ENCODE data around the gene METTL18. TPM values are rescaled to one million over a fixed set of nuclear protein-coding genes. Genes with fewer than 3 reads are reported as not detected.

The METTL18 gene
- total RNA-seq: 10 to 100 TPM in 1 of 2 experiments, 1 to 10 TPM in 1; 8.7 to 10.8 TPM

GRCh38 chr1:169794530-169795416, at the start of gene METTL18:
TSS of gene METTL18 (minus strand) at chr1:169794907. CDS start at chr1:169793695, 1,212 bp downstream.
- Mint-ChIP-seq H3K9me3 (no peaks in the 10 kb centered on the region), H3K4me1 (ENCODE audit: low read depth) (peaks cover 45% of the 10 kb centered on the region), H3K4me3 (peak within 1 kb of the TSS; percentile 89), H3K36me3 (ENCODE audit: low read depth) (peaks cover 52% of the 10 kb centered on the region), H3K27me3 (no peaks in the 10 kb centered on the region), H3K27ac (peak within 1 kb of the TSS; percentile 98)
- intact Hi-C loops (cut with micrococcal nuclease): loop anchor here (10.0 kb wide), 1 partner anchor 100 kb away; the partner anchor contains the start of gene SCYL3
- ATAC-seq (peak; percentile 98), DNase-seq (peak; percentile 96)
- ChIA-PET CTCF (interaction anchor here (1.2 to 4.7 kb wide), 9 partner anchors 9 to 256 kb away, joined by 3 to 24 read pairs (median 4); partner anchors contain the start of genes F5 and SCYL3), POLR2A (interaction anchor here (0.6 to 1.8 kb wide), 16 partner anchors 9 to 1242 kb away, joined by 3 to 11 read pairs (median 4); partner anchors contain the start of gene SCYL3)
- TF ChIP-seq CTCF (IDR thresholded peaks at IDR 0.05): peak; percentile 49

- H3K27me3 Mint-ChIP-seq: no peaks in the 10 kb centered on the region
- CTCF ChIA-PET: no interaction called here
- TF ChIP-seq CTCF (IDR thresholded peaks at IDR 0.05): no peak
- peaks cover 23% of the 10 kb centered on the region for H3K9me3 Mint-ChIP-seq
- POLR2A ChIA-PET: no interaction called here
- intact Hi-C loops (cut with micrococcal nuclease): no loop called here
- ATAC-seq (no peak), DNase-seq (no peak)
- no peak overlapping the region for H3K27ac Mint-ChIP-seq
- H3K36me3 Mint-ChIP-seq (ENCODE audit: low read depth): peaks cover 76% of the 10 kb centered on the region
- H3K4me1 Mint-ChIP-seq (ENCODE audit: low read depth): no peaks in the 10 kb centered on the region
- H3K4me3 Mint-ChIP-seq: no peak overlapping the region
Observed at GRCh38 chr1:169838942-169839341, 44.2 kb upstream of the METTL18 start.

- no peaks in the 10 kb centered on the region for H3K27me3 Mint-ChIP-seq
- CTCF ChIA-PET: no interaction called here
Observed at GRCh38 chr1:169836198-169836597, 41.5 kb upstream of the METTL18 start.

DNA sequence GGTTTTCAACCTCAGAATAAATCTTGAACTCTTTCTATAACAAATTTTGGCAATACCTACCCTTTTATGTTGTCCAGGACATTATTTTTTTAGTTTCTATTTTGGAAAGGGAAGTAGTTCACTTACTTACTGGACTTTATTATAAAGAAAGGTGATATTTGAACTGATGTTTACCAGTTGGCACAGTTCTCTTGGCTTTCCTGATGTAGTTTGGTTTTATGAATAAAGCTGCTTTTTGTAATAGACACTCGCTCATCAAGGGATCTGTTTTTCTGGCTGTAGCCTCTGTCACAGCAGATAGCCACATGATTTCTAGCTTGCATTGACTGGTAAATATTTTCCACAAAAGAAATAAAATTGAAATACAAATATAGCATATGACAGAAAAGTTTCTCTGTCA, 40.9 kb upstream of the METTL18 start:
- Mint-ChIP-seq H3K27me3 (no peaks in the 10 kb centered on the region), H3K27ac (no peak overlapping the region), H3K9me3 (peaks cover 15% of the 10 kb centered on the region), H3K4me1 (ENCODE audit: low read depth) (no peaks in the 10 kb centered on the region), H3K4me3 (no peak overlapping the region), H3K36me3 (ENCODE audit: low read depth) (peaks cover 67% of the 10 kb centered on the region)
- no peak for TF ChIP-seq CTCF (IDR thresholded peaks at IDR 0.05)
- no peak for DNase-seq
- ATAC-seq: no peak
- ChIA-PET CTCF (no interaction called here), POLR2A (no interaction called here)
- intact Hi-C loops (cut with micrococcal nuclease): no loop called here

More at GRCh38 chr1:169836198-169836597, 41.5 kb upstream of the METTL18 start:
- no peak for TF ChIP-seq CTCF (IDR thresholded peaks at IDR 0.05)
- ATAC-seq: no peak
- intact Hi-C loops (cut with micrococcal nuclease): no loop called here
- Mint-ChIP-seq H3K27ac (no peak overlapping the region), H3K4me3 (no peak overlapping the region), H3K36me3 (ENCODE audit: low read depth) (peaks cover 68% of the 10 kb centered on the region), H3K9me3 (peaks cover 20% of the 10 kb centered on the region), H3K4me1 (ENCODE audit: low read depth) (no peaks in the 10 kb centered on the region)
- DNase-seq: no peak
- POLR2A ChIA-PET: no interaction called here

DNA sequence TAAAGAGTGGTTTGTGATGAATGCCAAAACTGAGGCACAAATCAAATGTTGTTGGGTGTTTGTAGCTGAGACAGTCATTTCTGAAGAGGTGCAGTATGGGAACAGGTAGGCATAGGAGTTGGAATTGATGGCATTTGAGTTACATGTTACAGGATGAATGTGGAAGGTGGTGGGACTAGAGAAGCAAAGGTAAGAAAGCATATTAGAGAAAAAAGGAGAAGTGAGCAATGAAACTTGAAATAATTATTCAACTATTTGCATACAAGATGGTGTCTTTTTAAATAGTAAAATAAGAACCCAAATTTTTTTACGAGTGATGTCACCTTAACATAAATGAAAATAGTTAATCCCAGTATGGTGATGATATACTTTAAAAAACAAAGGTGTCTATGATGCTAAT, 40.2 kb upstream of the METTL18 start:
- Mint-ChIP-seq H3K9me3 (peaks cover 11% of the 10 kb centered on the region), H3K27me3 (no peaks in the 10 kb centered on the region), H3K4me3 (no peak overlapping the region), H3K4me1 (ENCODE audit: low read depth) (no peaks in the 10 kb centered on the region), H3K36me3 (ENCODE audit: low read depth) (peaks cover 63% of the 10 kb centered on the region), H3K27ac (no peak overlapping the region)
- ChIA-PET CTCF (no interaction called here), POLR2A (interaction anchor here (0.7 kb wide), 1 partner anchor 954 kb away, joined by 3 read pairs; no protein-coding TSS in a partner anchor)
- intact Hi-C loops (cut with micrococcal nuclease): no loop called here
- ATAC-seq: no peak
- no peak for TF ChIP-seq CTCF (IDR thresholded peaks at IDR 0.05)
- DNase-seq: no peak
